Measurements from ENCODE around the gene NPEPL1. TPM values are rescaled to one million over a fixed set of nuclear protein-coding genes. Genes with fewer than 3 reads are reported as not detected.

Gene NPEPL1
- polyA plus RNA-seq, 5 donors: 26.0 to 41.7 (median 36.8) TPM

DNA sequence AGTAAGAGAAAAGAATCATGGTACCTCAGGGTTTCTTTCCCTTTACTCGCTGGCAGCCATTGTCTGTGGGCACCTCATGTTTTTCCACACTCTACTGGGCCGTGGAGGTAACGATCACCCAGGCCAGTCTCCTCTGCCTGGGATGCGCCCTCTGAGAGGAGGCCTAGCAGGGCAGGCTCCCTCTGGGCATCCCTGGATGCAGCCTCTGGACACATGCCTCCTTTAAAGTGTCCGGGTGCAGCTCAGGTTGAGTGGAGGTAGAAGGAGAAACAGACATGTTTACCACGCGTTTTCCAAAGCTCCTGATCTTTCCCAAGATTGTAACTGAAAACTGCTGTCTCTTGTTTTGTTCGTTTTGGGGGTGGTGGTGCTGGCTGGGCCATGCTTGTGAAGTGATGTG is 13.8 kb upstream of the NPEPL1 start:
- DNase-seq: no peak

DNA sequence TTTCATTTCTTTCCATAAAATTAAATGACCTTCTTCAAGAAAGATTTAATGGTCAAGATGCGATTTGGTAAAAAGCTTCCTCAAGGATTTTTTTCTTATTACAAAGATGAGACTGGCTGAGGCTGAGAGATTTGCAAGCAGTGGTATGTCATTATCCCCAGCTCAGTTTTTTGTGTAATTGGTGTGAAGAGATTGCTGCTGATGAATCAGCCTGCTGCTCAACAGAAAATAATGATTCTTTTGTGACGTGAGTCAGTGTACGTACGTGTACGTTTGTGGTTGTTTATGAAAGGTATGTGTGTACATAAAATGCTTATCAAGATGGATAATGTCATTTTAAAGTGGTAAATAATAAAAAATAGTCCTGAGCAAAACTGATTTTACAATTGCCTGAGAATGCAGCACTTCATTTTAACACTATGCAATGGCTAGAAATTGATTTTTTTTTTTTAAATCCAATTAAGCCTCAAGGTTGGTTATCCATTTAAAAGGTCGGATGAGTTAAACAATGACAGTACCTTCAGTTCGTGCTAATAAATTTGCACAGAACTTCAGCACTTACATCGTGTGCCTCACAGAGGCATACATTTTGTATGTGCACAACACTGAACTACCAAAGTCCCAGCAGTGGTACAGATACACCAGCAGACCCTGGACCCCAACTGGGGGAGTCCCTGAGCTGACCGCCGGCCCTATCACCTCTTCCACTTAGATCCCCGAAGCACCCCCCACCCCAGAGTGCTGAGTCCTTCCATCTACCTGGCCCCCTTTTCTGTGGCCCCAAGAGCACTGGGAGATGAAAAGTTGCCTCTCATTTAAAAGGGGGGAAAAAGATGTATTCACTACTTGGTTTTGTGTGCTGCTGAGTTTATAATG is 9.7 kb upstream of the NPEPL1 start:
- DNase-seq: no peak

DNA sequence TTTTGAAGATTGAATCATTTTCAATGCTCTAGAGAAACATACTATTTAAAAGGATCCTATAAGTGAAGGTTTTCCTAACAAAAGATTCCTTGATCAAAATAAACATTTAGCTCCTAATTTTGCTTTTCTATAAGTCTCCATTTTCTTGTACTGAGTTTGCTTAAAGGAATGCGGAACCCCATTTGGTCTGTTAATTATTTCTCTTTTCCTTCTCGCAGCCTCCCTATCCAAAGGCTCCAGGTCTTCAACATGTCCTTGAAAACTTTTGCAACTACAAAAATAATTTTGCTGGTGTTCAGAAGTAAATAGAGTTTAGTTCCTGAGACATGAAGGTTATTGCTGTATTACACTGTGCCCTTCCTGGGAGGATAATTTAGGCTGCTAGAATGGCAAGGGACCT is 8.3 kb upstream of the NPEPL1 start:
- no peak for DNase-seq

DNA sequence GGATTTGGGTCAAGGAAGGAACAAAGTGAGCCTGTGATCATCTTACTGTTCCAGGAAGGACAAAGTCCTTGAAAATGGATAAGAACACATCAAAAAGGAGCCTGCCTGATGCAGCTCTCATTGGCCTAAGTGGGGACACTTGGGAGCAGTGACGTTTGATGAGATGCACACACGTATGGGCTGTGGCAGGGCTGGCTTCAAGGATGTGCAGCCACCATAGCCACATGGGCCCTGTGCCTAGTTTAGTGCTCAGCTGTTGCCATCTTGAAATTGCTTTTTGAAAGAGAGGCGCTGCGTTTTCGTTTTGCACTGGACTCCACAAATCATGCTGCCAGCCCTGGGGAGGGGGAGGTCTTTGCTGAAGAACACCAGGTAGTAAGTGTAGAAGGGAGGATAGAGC is 6.6 kb upstream of the NPEPL1 start:
- no peak for DNase-seq

DNA sequence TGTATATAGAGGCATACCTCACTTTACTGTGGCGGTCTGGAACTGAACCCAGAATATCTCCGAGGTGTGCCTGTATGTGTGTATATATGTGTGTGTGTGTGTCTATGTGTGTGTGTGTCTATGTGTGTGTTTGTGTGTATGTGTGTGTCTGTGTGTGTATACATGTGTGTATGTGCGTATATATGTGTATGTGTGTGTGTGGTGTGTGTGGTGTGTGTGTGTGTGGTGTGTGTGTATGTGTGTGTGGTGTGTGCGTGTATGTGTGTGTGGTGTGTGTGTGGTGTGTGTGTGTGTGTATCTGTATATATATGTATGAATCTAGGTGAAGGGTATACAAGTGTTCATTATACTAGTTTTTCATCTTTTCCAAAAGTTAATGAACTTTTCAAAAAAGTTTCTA is 4.2 kb upstream of the NPEPL1 start:
- no peak for DNase-seq

DNA sequence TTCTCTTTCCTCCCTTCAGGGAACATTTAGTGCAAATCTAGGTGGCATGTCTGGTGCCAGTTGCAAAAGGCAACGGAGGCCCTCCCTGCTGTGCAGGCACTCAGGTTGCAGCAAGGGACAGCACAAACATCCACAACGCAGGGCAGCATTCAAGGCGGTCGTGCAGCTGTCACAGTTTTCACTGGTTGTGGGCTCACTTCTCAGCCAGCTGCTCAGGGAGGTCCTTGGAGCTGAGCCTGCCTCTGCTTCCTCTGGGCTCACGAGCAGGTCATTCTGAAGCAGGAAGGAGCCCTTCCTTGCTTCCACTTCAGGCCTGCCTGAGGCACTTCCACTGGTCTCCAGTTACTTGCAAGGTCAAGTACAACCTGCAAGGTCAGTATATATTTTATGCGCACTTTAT is 3.8 kb upstream of the NPEPL1 start:
- no peak for DNase-seq

DNA sequence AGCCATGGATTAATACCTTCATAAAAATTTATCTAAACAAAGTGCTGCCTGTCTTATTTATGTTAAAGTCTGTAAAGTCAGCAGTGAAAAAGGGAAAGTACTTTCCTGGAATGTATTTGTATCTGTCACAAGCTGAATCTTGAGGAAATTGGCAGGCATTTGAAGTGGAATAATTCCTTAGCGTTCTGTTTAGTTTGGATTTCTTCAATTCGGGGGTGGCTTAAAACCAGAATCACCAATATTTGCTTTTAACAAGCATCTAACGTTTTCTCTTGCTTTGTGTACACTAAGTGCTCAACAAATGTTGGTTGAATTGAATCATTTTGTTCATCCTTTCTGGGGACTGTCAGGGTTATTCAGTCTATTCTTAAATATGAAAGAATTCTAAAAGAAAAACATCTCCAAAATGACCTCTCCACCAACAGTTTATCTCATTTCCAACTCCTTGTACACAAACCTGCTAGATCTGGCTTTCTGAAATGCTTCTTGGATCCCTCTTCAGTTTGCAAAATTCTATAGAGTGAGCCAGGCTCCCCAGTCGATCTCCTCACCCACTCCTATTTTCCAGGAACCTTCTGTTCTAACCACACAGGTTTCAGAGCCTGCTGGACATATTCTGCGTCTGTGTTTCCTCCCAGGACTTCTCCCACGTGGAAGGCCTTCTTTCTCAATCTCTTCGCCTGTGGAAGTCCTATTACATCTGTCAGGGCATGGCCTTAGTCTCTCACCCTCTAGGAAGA is 2.0 kb upstream of the NPEPL1 start:
- no peak for DNase-seq

DNA sequence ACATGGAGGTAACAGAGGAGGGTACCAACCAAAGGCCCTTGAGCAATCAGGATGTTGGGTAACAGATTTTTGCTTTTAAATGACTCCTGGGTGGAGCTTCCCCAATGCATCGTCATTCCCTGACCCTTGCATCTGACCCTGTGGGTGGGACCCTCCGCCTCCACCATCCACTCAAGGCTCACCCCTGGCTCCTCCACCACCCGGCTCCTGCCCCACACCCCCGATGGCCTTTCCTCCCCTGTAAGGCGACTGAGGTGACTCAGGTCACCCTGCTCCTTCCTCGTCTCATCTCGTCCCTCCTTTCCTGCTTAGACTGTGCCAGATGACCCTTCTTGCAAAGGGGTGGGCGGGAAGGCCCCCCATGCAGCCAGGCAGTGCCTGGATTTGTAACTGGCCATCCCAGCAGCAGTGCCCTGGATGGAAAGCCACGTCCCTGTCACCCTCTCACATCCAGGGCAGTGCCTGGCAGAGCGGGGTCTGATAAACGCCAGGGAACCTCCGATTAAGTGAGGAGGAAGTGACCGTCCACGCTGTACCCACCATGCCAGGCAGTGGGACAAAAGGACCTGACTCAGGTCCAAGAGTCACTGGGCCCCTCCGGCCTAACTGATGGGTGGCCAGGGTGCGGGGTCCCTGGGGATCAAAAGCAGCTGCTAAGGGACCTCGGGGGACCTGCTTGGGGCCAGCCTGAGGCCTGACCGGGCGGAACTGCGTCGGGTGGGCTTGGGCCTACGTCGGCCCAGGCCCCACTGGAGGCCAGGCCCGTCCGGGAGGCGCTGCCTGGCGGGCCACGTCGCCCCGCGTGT is 624 bp upstream of the NPEPL1 start:
- DNase-seq: no peak

DNA sequence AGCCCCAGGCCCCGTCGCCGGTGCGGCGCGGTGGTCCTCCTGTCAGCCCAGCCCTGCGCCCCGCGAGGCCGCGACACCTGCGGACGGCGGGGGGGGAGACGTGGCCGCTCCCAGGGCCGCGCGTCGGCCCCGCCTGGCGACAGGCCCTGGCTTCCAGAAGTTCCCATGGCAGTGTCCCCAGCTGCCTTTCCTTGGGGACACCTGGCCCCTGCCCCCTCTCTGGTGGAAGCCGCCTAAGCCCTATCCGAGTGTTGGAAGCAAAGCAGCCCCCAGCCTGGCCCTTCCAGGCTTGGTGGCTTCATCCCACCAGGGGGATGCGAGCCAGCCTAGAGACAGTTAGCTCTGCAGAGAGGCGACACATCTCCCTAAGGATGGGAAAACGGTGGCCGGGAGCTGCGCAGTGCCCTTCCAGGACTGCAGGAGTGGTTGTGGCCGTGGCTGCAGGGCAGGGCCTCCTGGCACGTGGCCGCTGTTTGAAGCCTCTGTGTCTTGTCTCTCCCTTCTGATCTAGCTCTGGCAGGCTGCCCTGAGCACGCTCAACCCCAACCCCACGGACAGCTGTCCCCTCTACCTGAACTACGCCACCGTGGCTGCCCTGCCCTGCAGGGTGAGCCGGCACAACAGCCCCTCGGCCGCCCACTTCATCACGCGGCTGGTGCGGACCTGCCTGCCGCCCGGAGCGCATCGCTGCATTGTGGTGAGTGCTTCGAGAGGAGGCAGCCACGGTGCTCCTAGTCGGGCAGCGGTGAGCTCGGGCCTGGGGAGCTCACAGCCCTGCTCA is 816 bp downstream of the NPEPL1 start:
- DNase-seq: no peak

DNA sequence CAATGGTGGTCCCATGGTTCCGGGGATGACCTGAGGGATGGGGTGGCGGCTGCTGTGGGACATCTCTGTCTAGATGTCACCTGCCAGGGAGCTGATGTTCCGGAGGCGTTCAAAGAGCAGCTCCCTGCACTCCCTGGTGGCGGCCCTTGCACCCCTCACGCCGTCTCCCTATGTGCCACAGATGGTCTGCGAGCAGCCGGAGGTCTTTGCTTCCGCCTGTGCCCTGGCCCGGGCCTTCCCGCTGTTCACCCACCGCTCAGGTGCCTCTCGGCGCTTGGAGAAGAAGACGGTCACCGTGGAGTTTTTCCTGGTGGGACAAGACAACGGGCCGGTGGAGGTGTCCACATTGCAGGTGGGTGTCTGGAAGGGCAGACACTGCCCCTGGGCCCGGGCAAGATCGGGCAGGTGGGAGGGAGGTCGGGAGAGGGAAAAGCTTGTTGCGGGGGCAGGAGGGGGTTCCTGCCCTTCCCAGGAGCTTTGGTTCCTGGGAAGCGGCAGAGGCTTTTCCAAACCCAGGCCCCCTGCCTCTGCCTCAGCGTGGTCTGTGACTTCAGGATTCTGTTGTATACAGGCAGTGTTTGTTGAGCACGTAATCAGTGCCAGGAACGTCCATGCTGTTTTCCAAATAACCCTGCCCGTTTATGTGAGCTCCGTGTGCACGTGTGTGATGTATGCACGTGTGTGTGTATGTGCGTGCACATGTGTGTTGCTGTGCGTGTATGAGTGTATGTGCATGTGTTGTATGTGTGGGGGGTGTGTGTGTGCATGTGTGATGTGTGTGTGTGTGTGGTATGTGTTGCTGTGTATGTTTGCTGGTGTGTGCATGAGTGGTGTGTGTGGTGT is 1.9 kb downstream of the NPEPL1 start:
- no peak for DNase-seq

DNA sequence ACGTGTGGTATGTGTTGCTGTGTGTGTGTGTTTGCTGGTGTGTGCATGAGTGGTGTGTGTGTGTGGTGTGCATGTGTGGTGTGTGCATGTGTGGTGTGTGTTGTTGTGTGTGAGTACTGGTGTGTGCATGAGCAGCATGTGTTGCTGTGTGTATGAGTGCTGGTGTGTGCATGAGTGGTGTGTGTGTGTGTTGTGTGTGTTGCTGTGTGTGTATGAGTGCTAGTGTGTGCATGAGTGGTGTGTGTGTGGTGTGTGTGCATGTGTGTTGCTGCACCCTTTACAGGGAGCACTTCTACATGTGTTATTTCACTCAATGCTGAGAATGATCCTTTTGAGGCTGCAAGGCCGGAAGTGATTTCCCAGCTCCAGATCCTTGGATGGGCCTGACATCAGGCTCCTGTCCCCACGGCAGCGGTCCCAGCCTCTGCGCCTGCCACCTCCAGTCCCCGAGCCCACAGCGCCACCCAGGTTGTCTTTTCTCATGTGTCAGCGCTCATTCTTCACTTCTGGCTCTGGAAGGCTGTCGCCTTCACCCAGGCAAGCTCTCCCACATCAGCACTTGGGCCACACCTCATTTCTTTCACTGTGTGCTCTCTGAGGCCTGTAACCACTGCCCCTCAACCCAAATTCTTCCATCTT is 2.6 kb downstream of the NPEPL1 start:
- no peak for DNase-seq

DNA sequence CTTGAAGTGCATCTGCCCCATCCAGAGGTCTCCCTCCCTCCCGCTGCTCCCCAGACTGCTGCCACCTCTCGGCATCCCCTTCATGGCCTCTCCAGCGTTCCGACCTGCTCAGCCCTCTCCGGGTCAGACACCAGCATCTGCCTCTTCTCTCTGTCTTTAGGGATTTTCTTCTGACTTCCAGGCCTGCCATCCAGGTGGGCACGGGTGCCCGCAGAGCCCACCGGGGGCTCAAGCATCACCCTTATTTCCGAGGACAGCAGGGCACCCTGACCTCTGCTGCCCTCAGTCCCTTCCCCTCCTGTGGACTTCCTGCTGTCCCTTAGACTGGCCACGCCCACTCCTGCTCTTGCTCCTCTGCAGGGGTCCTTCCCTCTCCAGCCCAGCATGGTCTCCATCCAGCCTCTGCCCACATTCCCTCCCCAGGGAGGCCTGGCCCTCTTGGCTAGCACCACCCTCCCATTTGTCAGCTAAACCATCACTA is 3.3 kb downstream of the NPEPL1 start:
- DNase-seq: no peak

DNA sequence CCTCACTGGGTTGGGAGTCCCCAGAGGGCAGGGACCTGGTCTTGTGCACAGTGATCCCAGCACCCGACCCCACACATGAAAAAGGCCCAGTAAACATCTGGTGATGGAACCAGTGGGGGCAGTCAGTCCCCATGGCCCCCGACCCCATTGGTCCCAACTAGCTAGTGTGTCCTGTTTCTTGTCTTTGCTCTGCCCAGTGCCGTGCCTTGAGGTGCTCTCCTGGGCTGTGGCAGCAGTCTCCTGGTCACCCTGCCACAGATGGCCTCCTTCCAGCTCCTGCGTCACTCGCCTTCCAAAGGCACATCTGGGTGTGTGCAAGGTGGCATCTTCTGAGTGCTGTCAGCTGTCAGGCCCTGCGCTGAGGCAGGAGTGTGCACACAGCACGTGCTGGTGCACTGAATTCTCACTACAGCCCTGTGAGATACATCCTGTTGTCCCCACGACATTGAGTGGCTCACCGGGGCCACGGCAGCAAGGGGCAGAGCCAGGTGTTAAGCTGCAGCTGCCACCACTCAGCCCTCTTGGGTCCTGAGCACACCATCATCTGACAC is 3.9 kb downstream of the NPEPL1 start:
- no peak for DNase-seq

DNA sequence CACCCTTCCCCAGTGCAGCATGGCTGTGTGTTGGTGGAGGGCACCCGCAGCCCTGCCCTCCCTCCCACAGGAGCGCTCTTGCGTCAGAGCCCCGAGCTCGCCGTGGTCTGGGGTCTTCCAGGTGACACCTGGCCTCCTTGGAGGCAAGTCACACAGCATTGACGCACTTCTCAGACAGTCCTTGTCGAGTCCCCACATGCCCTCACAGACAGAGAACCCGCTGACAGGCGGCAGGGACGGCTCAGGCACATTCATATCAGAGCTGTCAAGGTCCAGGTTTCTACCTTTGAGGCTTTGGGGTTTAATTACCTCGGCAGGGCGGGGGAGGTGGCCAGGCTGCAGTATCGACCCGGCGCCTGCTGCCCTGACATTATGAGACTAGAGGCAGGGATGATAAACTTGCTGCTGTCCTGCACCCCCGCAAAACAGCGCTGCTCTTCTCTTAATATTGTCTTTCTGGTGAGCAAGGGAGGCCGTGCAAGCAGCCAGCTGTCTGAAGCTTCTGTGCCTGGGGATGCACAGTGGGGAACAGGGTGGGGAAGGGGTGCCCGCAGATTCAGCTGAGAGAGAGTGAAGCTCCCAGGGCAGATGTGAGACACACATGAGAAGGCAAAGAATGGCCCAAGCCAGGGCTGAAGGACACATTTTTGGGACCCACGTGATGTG is 4.7 kb downstream of the NPEPL1 start:
- no peak for DNase-seq

DNA sequence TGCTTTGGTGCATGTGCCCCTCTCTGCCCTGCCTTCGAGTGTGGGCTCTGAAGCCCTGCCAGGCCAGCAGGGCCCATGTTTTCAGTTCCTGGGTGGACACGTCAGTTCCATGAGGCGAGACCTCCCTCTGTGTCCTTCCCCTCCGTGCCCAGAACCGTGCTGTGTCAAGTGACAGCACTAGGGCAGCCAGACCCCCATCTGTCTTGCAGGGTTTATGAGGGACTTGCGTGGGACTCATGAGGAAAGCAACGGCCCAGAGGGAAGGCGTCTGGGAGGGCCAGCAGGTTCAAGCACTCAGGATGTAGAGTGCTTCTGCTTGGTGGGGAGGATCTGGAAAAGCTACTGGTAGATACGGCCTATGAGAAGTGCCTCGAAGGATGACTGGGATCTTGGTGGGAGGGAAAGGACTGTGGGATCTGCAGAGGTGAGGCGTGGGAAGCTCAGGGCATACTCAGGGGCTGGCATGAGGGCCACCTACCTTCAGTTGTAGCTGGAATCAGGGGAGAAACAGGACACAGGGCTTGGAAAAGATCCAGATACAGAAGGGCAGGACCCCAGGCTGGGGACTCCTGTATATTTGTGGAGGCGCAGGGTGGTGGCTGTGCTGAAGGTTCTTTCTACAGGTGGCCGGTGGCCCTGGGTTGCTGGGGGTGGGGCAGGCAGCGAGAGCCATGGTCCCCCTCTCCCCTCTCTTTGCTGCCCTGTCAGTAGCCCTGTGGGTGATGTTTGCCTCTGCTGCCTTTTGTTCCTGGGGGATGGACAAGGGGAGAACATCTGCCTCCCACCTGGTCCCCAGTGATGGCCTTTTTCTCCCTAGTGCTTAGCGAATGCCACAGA is 5.5 kb downstream of the NPEPL1 start:
- DNase-seq: no peak

DNA sequence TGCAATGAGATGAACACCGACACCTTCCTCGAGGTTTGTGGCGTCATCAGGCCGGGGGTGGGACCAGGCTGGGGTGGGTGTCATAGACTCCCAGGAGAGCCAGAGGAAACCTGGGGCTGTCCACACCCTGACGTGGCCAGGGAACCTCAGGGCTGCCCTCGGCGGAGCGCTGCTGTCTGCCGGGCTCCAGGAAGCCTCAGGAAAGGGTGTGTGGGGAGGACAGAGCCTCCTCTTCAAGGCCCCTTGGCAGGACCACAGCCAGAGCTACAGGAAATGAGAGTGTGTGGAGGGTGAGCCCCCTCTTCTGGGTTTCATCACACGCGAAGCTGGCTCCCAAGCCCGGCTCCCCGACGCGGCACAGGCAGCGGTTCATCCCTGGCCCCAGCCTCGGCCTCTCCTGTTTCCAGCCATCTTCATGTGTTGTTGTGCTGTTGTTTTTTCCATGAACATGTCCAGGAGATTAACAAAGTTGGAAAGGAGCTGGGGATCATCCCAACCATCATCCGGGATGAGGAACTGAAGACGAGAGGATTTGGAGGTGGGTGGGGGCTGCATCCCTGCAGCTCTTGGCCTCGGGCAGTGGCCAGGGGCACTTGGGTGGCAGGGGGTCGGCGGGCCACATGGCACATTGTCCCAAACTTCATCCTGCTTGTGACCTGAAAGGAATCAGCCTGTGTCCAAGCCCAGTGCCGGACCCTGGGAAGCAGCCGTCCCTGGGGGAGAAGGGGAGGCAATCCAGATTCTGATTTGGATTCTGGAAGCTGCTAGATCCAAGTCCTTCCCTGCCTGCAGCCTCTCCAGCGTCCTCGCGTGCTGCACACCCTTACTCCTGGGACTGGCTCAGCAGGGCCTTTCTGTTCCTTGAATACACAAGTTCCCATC is 6.4 kb downstream of the NPEPL1 start:
- no peak for DNase-seq

DNA sequence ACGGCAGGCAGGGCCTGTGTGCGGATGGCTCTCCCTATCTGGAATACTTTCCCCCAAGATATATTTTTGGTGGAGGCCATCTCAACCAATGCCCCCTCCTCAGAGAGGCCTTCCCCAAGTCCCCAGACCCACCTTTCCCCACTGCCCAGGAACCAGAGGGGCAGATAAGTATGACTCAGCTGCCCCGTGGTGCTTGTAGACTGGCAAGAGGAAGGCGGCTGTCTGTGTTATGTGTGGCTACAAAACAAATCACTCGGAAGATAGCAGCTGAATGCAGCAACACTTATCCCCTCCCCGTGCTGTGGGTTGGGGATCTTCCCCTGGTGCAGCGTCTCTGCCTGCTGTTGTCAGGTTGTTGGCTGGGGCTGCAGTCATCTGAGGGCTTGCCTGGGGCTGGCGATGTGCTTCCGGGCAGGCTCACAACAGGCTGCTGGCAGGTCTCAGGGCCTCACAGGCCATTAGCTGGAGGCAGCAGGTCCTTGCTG is 7.1 kb downstream of the NPEPL1 start:
- DNase-seq: no peak

Data from right lung (tissue), 5 donors.